Measurements from ENCODE around the gene EPHB1.

DNA sequence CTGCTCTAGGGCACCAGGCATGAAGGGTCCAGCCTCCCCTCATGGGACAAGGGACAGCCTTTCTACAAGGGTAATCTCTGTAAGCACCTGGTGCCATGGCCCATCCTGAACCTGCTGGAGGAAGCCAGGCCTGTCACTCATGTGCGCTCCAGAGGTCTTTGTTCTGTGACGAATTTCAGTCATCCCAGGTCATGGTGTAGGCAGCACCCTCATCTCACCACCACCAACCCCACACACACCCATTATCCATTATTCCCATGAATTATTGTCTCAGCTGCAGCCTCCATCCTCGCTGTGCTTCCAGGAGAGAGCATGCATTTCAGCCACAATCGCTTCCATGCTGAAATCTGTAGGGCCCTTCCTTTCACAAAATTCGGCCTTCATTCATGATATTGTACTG lies 419.3 kb downstream of the EPHB1 start:
- TF ChIP-seq, protein P1, sequence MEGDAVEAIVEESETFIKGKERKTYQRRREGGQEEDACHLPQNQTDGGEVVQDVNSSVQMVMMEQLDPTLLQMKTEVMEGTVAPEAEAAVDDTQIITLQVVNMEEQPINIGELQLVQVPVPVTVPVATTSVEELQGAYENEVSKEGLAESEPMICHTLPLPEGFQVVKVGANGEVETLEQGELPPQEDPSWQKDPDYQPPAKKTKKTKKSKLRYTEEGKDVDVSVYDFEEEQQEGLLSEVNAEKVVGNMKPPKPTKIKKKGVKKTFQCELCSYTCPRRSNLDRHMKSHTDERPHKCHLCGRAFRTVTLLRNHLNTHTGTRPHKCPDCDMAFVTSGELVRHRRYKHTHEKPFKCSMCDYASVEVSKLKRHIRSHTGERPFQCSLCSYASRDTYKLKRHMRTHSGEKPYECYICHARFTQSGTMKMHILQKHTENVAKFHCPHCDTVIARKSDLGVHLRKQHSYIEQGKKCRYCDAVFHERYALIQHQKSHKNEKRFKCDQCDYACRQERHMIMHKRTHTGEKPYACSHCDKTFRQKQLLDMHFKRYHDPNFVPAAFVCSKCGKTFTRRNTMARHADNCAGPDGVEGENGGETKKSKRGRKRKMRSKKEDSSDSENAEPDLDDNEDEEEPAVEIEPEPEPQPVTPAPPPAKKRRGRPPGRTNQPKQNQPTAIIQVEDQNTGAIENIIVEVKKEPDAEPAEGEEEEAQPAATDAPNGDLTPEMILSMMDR (IDR thresholded peaks at IDR 0.05): no peak
- TF ChIP-seq POLR2A (IDR thresholded peaks at IDR 0.05) (no peak), POLR2AphosphoS5 (IDR thresholded peaks at IDR 0.05) (no peak)
